ENCODE results near the gene ETNK1.
"Not testable (repeated sequence)": the region's sequence is repeated elsewhere in the genome, so short reads cannot be mapped to it uniquely, and the experiment has no call there.

ETNK1 gene

DNA sequence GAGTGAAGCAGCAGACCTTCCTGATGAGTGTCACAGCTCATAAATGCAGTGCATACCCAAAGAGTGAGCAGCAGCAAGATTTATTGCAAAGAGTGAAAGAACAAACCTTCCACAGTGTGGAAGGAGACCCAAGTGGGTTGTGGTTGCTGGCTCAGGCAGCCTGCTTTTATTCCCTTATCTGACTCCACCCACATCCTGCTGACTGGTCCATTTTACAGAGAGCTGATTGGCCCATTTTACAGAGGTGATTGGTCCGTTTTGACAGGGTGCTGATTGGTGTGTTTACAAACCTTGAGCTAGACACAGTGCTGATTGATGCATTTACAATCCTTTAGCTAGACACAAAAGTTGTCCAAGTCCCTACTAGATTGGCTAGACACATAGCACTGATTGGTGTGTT lies 67.5 kb downstream of the ETNK1 start:
- DNase-seq = not testable (repeated sequence)

DNA sequence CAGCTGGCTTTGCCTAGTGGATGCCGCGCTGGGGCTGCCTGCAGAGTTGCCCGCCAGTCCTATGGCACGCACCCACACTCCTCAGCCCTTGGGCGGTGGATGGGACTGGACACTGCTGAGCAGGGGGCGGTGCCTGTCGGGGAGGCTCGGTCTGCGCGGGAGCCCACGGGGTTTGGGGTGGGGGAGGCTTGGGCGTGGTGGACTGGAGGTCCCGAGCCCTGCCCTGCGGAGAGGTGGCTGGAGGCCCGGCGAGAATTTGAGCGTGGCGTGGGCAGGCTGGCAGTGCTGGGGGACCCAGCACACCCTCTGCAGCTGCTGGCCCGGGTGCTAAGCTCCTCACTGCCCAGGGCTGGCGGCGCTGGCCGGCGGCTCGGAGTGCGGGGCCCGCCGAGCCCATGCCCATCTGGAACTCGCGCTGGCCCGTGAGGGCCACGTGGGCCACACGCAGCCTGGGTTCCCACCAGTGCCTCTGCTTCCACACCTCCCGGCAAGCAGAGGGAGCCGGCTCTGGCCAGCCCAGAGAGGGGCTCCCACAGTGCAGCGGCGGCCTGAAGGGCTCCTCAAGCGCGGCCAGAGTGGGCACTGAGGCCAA lies 68.1 kb downstream of the ETNK1 start:
- no peak for DNase-seq

DNA sequence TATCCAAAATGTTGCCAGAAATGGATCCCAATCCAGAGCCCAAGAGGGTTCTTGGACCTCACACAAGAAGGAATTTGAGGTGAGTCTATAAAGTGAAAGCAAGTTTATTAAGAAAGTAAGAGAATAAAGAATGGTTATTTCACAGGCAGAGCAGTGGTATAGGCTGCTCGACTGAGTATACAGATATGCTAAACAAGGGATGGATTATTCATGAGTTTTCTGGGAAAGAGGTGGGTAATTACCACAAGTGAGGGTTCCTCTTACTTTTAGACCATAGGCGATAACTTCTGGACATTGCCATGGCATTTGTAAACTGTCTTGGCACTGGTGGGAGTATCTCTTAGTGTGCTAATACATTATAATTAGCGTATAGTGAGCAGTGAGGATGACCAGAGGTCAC lies 73.6 kb downstream of the ETNK1 start:
- no peak for DNase-seq

- not testable (repeated sequence) for DNase-seq
Measured at GRCh38 chr12:22699705-22700104, 74.7 kb downstream of the ETNK1 start.

- DNase-seq = no peak
Measured at GRCh38 chr12:22700106-22700505, 75.1 kb downstream of the ETNK1 start.

DNA sequence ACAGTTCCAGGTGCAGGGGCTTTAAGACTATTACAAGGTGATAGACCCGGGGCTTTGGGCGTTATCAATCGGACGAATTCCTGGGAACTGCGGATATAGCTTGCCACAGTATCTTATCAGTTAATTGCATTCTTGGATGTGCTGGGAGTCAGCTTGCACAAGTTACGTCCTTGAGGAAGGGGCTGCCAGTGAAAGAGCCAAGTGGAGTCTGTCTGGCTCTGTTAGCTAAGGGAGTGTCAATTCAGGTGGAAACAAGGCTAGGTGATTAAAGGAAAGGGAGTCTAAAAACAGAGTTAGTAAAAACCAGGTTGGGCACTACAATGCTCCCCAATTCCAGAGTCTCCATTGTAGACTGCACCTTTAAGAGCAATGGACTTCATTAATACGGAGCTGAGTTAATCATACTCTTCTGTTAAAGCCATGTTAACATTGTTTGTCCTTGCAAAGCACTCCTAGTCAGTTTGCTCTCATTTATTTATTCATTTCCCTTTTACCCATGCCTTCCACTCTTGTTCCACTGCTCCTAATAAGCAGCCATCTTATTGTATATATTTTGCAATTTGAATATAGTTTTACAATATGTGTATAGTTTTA lies 76.3 kb downstream of the ETNK1 start:
- not testable (repeated sequence) for DNase-seq

DNA sequence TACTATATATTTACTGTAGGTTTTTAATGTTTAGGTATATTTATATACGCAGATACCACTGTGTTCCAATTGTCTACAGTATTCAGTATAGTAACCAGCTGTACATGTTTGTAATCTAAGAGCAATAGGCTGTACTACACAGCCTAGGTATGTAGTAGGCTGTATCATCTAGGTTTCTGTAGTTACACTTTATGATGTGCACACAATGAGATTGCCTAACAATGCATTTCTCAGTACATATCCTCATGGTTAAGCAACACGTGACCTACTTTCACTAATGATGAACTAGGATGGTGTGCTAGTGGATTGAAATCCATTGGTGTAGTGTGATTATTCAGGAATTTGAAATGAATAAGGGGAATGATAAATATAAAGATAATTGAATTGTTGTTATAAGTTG lies 77.7 kb downstream of the ETNK1 start:
- no peak for DNase-seq

GRCh38 chr12:22709292-22709691 lies 84.3 kb downstream of the ETNK1 start:
- DNase-seq = no peak

- no peak for DNase-seq
Measured at GRCh38 chr12:22712083-22712482, 87.1 kb downstream of the ETNK1 start.

- no peak for DNase-seq
Measured at GRCh38 chr12:22715254-22715653, 90.3 kb downstream of the ETNK1 start.

- DNase-seq = no peak
Measured at GRCh38 chr12:22719745-22720144, 94.8 kb downstream of the ETNK1 start.

DNA sequence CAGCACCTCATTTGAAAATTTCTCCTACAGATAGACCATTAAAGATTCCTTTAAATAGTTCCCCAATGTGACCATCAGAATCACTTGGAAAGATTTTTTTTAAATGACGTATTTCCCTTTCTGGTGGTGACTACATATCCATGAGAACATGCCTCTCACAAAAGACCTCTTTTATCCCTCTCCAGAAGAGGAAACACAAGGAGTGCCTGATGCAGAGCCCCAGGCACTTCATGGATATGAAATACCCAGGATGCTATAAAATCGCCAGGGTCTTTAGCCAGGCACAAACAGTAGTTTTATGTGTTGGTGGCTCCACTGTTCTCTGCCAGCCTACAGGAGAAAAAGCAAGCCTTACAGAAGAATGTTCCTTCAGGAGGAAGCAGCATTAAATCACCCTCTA lies 97.1 kb downstream of the ETNK1 start:
- no peak for DNase-seq

- no peak for DNase-seq
Measured at GRCh38 chr12:22722779-22723178, 97.8 kb downstream of the ETNK1 start.

GRCh38 chr12:22728987-22729386 lies 104.0 kb downstream of the ETNK1 start:
- no peak for DNase-seq

GRCh38 chr12:22729431-22729956 lies 104.5 kb downstream of the ETNK1 start:
- no peak for DNase-seq

DNA sequence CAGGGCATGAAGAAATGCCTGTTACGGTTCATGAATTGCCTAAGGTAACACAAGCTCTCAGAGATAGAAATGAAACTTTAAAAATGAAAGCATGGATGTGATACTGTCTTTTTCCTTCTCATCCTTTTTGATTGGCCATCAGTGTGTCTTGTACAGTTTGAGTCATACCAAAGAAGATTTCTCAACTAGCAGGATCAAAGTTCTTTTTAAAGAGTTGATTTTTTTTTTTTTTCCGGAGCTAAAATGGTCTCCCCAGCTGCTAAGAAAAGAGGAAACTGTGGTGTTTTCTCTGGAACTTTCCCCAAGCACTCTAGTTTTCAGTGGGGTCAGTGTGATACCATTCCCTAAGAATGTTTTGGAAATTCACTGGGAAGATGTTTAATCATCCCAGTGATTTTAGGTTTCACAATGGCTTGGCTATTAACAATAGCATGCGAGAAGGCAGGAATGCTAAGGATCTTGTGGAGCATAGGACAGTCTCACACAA lies 105.0 kb downstream of the ETNK1 start:
- DNase-seq = no peak

GRCh38 chr12:22731236-22731635 lies 106.3 kb downstream of the ETNK1 start:
- no peak for DNase-seq

- no peak for DNase-seq
Measured at GRCh38 chr12:22733756-22734155, 108.8 kb downstream of the ETNK1 start.

GRCh38 chr12:22738945-22739344 lies 114.0 kb downstream of the ETNK1 start:
- DNase-seq = no peak
